ENCODE results near the gene FHOD3. TPM values are rescaled to one million over a fixed set of nuclear protein-coding genes. Genes with fewer than 3 reads are reported as not detected.

The FHOD3 gene
- polyA plus RNA-seq, 2 of the 4 experiments (the other 2 are of a cell fraction): 2.5 to 3.6 TPM

DNA sequence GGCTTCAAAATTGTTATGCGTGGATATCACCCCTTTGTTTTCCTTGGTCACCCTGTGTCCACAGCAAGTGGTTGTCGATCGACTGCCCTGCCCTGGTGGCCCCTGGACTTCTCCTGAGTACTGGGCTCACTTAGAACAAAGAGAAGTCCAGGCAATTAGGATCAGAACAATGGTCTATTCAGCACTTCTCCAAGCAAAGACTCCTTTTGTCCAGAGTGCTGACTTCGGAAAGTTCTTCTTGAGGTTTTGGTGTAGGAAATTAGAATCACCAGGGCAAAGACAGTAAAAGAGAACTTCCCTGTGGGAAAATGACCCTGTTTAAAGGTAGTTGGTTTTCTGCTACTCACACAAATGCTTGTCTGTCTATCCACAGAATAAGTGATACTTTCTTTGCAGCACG, 173.9 kb downstream of the FHOD3 start:
- Histone ChIP-seq H3K4me3 (no peak overlapping the region), H3K9me3 (no peaks in the 10 kb centered on the region), H3K4me1 (no peaks in the 10 kb centered on the region), H3K4me2 (no peak overlapping the region), H3K27ac (no peak overlapping the region)
- TF ChIP-seq USF2 (IDR thresholded peaks at IDR 0.05) (no peak), E2F6 (IDR thresholded peaks at IDR 0.05; ENCODE audit: borderline replicate concordance, low read depth) (no peak), CHD2 (IDR thresholded peaks at IDR 0.05; ENCODE audit: low read length, partially characterized antibody) (no peak), HES2 (IDR thresholded peaks at IDR 0.05) (no peak), ZC3H11A (IDR thresholded peaks at IDR 0.05) (no peak), ZFP36 (IDR thresholded peaks at IDR 0.05; ENCODE audit: borderline replicate concordance, partially characterized antibody) (no peak), HEYL (CRISPR knock-in tag; IDR thresholded peaks at IDR 0.05) (no peak)
- ATAC-seq (no peak), DNase-seq (ENCODE audit: low read depth in 1 of 2, low spot score in 1 of 2) (no peak), FAIRE-seq (no peak)
- ChIA-PET POLR2A (no interaction called here), CTCF (interaction anchor here (2.0 kb wide), 1 partner anchor 17 kb away, joined by 6 read pairs; no protein-coding TSS in a partner anchor)
- 75% methylated on average over 5 of the region's 5 CpGs for WGBS (ENCODE audit: missing lambda C conversion rate)

- WGBS (ENCODE audit: missing lambda C conversion rate): 34% methylated on average over 4 of the region's 4 CpGs
- POLR2A ChIA-PET: no interaction called here
- ATAC-seq: no peak
These were observed 178.9 kb downstream of the FHOD3 start for GRCh38 chr18:36476433-36476832.

GRCh38 chr18:36477776-36478175, 180.3 kb downstream of the FHOD3 start:
- Histone ChIP-seq H3K4me2 (no peak overlapping the region), H3K4me1 (no peaks in the 10 kb centered on the region), H3K4me3 (no peak overlapping the region), H3K27ac (no peak overlapping the region), H3K9me3 (no peaks in the 10 kb centered on the region)
- TF ChIP-seq PHF8 (IDR thresholded peaks at IDR 0.05; ENCODE audit: borderline replicate concordance, low read depth) (no peak), RAD21 (conservative IDR thresholded peaks at IDR 0.05 in 1 of 2, IDR thresholded peaks at IDR 0.05 in 1 of 2) (no peak), HOXB5 (CRISPR knock-in tag; IDR thresholded peaks at IDR 0.05) (no peak), NFE2L2 (conservative IDR thresholded peaks at IDR 0.05; ENCODE audit: low read length) (no peak), MAZ (IDR thresholded peaks at IDR 0.05; ENCODE audit: borderline replicate concordance, low read depth, low read length) (no peak), POLR2A (IDR thresholded peaks at IDR 0.05; ENCODE audit: low read length) (no peak), CHD2 (IDR thresholded peaks at IDR 0.05; ENCODE audit: low read length, partially characterized antibody) (no peak), KDM5A (IDR thresholded peaks at IDR 0.05) (no peak), E2F6 (IDR thresholded peaks at IDR 0.05; ENCODE audit: borderline replicate concordance, low read depth) (no peak), CBX8 (IDR thresholded peaks at IDR 0.05) (no peak)
- TF ChIP-seq, protein P1, sequence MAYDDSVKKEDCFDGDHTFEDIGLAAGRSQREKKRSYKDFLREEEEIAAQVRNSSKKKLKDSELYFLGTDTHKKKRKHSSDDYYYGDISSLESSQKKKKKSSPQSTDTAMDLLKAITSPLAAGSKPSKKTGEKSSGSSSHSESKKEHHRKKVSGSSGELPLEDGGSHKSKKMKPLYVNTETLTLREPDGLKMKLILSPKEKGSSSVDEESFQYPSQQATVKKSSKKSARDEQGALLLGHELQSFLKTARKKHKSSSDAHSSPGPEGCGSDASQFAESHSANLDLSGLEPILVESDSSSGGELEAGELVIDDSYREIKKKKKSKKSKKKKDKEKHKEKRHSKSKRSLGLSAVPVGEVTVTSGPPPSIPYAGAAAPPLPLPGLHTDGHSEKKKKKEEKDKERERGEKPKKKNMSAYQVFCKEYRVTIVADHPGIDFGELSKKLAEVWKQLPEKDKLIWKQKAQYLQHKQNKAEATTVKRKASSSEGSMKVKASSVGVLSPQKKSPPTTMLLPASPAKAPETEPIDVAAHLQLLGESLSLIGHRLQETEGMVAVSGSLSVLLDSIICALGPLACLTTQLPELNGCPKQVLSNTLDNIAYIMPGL (CRISPR knock-in tag; IDR thresholded peaks at IDR 0.05; ENCODE audit: borderline replicate concordance): no peak
- TF ChIP-seq, protein P2, sequence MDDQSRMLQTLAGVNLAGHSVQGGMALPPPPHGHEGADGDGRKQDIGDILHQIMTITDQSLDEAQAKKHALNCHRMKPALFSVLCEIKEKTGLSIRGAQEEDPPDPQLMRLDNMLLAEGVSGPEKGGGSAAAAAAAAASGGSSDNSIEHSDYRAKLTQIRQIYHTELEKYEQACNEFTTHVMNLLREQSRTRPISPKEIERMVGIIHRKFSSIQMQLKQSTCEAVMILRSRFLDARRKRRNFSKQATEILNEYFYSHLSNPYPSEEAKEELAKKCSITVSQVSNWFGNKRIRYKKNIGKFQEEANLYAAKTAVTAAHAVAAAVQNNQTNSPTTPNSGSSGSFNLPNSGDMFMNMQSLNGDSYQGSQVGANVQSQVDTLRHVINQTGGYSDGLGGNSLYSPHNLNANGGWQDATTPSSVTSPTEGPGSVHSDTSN (IDR thresholded peaks at IDR 0.05): no peak
- ATAC-seq (no peak), FAIRE-seq (no peak), DNase-seq (ENCODE audit: low read depth in 1 of 2, low spot score in 1 of 2) (no peak)
- 29% methylated on average over 3 of the region's 3 CpGs for WGBS (ENCODE audit: missing lambda C conversion rate)
- CTCF ChIA-PET: no interaction called here
- POLR2A ChIA-PET: no interaction called here

More at GRCh38 chr18:36476433-36476832, 178.9 kb downstream of the FHOD3 start:
- CTCF ChIA-PET: interaction anchor here (0.7 kb wide), 1 partner anchor 203 kb away, joined by 3 read pairs; no protein-coding TSS in a partner anchor
- no peak for TF ChIP-seq ZSCAN20 (CRISPR knock-in tag; IDR thresholded peaks at IDR 0.05)
- no peak for TF ChIP-seq HES2 (IDR thresholded peaks at IDR 0.05)
- no peak for TF ChIP-seq RCOR1 (IDR thresholded peaks at IDR 0.05; ENCODE audit: low read depth, low read length)
- no peak for TF ChIP-seq MAZ (IDR thresholded peaks at IDR 0.05; ENCODE audit: borderline replicate concordance, low read depth, low read length)
- no peak for TF ChIP-seq TP53 (CRISPR knock-in tag; IDR thresholded peaks at IDR 0.05)
- no peak for TF ChIP-seq POLR2AphosphoS2 (conservative IDR thresholded peaks at IDR 0.05; ENCODE audit: low read length)
- no peak for TF ChIP-seq RARB (CRISPR knock-in tag; IDR thresholded peaks at IDR 0.05)
- no peak for TF ChIP-seq EHF (CRISPR knock-in tag; IDR thresholded peaks at IDR 0.05)
- no peak for TF ChIP-seq HOXB5 (CRISPR knock-in tag; IDR thresholded peaks at IDR 0.05)
- no peak for TF ChIP-seq KDM1A (IDR thresholded peaks at IDR 0.05; ENCODE audit: low read depth)
- TF ChIP-seq SREBF2 (IDR thresholded peaks at IDR 0.05): no peak
- no peak for TF ChIP-seq ATOH8 (CRISPR knock-in tag; IDR thresholded peaks at IDR 0.05; ENCODE audit: low read depth)
- TF ChIP-seq CHD4 (IDR thresholded peaks at IDR 0.05; ENCODE audit: borderline replicate concordance): no peak
- TF ChIP-seq ZC3H11A (IDR thresholded peaks at IDR 0.05): no peak
- TF ChIP-seq GATA3 (IDR thresholded peaks at IDR 0.05; ENCODE audit: borderline replicate concordance): no peak
- no peak for TF ChIP-seq RNF2 (IDR thresholded peaks at IDR 0.05; ENCODE audit: borderline replicate concordance, low read depth)
- DNase-seq (ENCODE audit: low read depth in 1 of 2, low spot score in 1 of 2): no peak
- Histone ChIP-seq H3K27ac (no peak overlapping the region), H3K9me3 (no peaks in the 10 kb centered on the region), H3K4me1 (no peaks in the 10 kb centered on the region), H3K4me2 (no peak overlapping the region), H3K4me3 (no peak overlapping the region)
- FAIRE-seq: no peak
